ENCODE measurements around the gene LARP4B.

DNA sequence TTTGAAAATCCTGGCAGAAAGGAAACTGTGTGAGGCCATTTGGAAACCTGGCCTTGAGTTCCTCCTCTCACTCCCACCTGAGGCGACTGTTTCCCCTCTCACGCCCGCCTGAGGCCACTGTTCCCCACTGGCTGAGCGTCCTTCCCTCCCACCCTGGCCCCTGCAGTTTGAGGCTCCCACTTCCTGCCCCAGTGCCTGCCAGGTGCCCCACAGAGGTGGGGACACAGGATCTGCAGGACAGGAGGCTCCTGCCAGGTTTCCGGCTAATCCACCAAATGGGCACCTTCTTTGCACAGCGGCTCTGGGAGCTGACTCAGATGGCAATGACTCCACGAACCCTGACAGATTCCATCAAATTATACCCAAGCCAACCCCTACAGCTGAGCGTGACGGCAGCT is 24.3 kb upstream of the LARP4B start:
- TF ChIP-seq, protein P1, sequence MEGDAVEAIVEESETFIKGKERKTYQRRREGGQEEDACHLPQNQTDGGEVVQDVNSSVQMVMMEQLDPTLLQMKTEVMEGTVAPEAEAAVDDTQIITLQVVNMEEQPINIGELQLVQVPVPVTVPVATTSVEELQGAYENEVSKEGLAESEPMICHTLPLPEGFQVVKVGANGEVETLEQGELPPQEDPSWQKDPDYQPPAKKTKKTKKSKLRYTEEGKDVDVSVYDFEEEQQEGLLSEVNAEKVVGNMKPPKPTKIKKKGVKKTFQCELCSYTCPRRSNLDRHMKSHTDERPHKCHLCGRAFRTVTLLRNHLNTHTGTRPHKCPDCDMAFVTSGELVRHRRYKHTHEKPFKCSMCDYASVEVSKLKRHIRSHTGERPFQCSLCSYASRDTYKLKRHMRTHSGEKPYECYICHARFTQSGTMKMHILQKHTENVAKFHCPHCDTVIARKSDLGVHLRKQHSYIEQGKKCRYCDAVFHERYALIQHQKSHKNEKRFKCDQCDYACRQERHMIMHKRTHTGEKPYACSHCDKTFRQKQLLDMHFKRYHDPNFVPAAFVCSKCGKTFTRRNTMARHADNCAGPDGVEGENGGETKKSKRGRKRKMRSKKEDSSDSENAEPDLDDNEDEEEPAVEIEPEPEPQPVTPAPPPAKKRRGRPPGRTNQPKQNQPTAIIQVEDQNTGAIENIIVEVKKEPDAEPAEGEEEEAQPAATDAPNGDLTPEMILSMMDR (IDR thresholded peaks at IDR 0.05) = no peak
- no peak for TF ChIP-seq POLR2A (IDR thresholded peaks at IDR 0.05)
